ENCODE data around the gene ROBO2. TPM values are rescaled to one million over a fixed set of nuclear protein-coding genes. Genes with fewer than 3 reads are reported as not detected.

ROBO2 gene
- total RNA-seq, 1 experiment from 2014 or later = not detected

DNA sequence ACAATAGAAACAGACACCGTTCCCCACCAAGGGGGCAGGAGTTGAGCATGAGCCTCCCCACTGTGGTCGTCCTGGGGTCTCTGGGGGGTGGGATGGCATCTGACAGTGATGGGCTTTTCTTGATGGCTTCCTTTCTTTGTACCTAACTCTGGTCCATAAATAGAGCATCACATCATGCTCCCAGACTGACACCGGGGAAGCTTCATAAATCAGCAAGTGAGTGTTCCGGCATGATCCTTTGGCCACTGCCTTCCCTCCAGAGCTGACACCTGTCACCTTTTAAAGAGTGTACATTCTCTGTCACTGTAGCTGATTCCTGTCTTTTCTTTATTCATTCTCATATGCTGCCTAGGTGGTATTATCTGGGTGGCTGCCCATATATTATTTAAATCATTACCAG, 129.9 kb downstream of the ROBO2 start:
- Histone ChIP-seq H3K4me1 (ENCODE audit: control insufficient read depth in 1 of 2, insufficient read depth in 2 of 2, low read length in 2 of 2) (no peaks in the 10 kb centered on the region), H3K4me3 (replicated peaks in 1 of 2; ENCODE audit: low read depth in 1 of 2, low read length in 2 of 2) (no peak overlapping the region), H3K79me2 (ENCODE audit: insufficient read depth, low read length) (no peaks in the 10 kb centered on the region), H3K9ac (ENCODE audit: low read length) (no peak overlapping the region), H2AFZ (ENCODE audit: low read depth, low read length, poor library complexity, severe bottlenecking) (no peak overlapping the region), H3K9me2 (ENCODE audit: insufficient read depth) (no peaks in the 10 kb centered on the region), H3K36me3 (ENCODE audit: control insufficient read depth in 1 of 2, insufficient read depth in 2 of 2, low read length in 2 of 2) (no peaks in the 10 kb centered on the region), H4K20me1 (ENCODE audit: insufficient read depth) (no peaks in the 10 kb centered on the region), H3K4me2 (ENCODE audit: low read length) (no peak overlapping the region), H3K9me3 (ENCODE audit: control insufficient read depth in 1 of 2, insufficient read depth in 1 of 2, low read depth in 1 of 2, low read length in 2 of 2) (peaks cover 10 to 15% of the 10 kb centered on the region in 2 experiments; a peak in 2 of 4 replicates), H3K27me3 (ENCODE audit: insufficient read depth, low read length) (no peaks in the 10 kb centered on the region), H3K27ac (ENCODE audit: low read depth, low read length) (no peak overlapping the region)
- TF ChIP-seq, protein P1, sequence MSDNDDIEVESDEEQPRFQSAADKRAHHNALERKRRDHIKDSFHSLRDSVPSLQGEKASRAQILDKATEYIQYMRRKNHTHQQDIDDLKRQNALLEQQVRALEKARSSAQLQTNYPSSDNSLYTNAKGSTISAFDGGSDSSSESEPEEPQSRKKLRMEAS (IDR thresholded peaks at IDR 0.05) = no peak
- TF ChIP-seq, protein P2, sequence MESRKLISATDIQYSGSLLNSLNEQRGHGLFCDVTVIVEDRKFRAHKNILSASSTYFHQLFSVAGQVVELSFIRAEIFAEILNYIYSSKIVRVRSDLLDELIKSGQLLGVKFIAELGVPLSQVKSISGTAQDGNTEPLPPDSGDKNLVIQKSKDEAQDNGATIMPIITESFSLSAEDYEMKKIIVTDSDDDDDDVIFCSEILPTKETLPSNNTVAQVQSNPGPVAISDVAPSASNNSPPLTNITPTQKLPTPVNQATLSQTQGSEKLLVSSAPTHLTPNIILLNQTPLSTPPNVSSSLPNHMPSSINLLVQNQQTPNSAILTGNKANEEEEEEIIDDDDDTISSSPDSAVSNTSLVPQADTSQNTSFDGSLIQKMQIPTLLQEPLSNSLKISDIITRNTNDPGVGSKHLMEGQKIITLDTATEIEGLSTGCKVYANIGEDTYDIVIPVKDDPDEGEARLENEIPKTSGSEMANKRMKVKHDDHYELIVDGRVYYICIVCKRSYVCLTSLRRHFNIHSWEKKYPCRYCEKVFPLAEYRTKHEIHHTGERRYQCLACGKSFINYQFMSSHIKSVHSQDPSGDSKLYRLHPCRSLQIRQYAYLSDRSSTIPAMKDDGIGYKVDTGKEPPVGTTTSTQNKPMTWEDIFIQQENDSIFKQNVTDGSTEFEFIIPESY (IDR thresholded peaks at IDR 0.05; ENCODE audit: extremely low read depth, insufficient replicate concordance, low read length) = no peak
- TF ChIP-seq POLR2AphosphoS5 (IDR thresholded peaks at IDR 0.05; ENCODE audit: low read depth, low read length) = no peak
- DNase-seq (ENCODE audit: low read depth, low spot score) (no peak), ATAC-seq (no peak)
- BruUV-seq (replicated peaks) = no TSS peak
- ChIA-PET CTCF (no interaction called here), RAD21 (ENCODE audit: low non-redundant PET in 1 of 2, low total read pairs in 2 of 2, uncharacterized antibody in 2 of 2, unreplicated experiment in 2 of 2) (no interaction called here), POLR2A (no interaction called here)
- intact Hi-C loops (cut with micrococcal nuclease) = no loop called here

DNA sequence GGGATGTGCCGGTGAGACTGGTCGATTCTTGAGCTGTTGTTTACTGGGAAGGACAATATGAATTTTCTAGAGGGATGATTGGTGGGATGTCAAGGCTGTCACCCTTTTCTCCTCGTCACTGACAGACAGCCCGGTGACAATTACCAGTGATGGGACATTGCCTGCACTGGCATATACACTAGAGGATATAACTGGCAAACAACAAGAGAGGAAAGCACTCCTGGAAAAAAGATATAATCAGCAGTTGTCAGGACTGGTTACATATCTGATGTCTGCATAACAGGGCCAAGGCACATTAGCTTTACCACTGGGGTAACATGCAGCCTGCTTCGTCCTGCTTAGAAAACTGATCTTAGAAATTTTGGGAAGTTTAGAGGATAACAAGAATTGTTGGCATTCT, 131.1 kb downstream of the ROBO2 start:
- Histone ChIP-seq H3K9me2 (ENCODE audit: insufficient read depth) (no peaks in the 10 kb centered on the region), H3K36me3 (ENCODE audit: control insufficient read depth in 1 of 2, insufficient read depth in 2 of 2, low read length in 2 of 2) (no peaks in the 10 kb centered on the region), H3K4me2 (ENCODE audit: low read length) (no peak overlapping the region), H3K79me2 (ENCODE audit: insufficient read depth, low read length) (no peaks in the 10 kb centered on the region), H3K27me3 (ENCODE audit: insufficient read depth, low read length) (no peaks in the 10 kb centered on the region), H4K20me1 (ENCODE audit: insufficient read depth) (no peaks in the 10 kb centered on the region), H3K4me1 (ENCODE audit: control insufficient read depth in 1 of 2, insufficient read depth in 2 of 2, low read length in 2 of 2) (no peaks in the 10 kb centered on the region), H3K9ac (ENCODE audit: low read length) (no peak overlapping the region), H3K9me3 (ENCODE audit: control insufficient read depth in 1 of 2, insufficient read depth in 1 of 2, low read depth in 1 of 2, low read length in 2 of 2) (peaks cover 15 to 17% of the 10 kb centered on the region in 2 experiments; a peak in 2 of 4 replicates), H3K27ac (ENCODE audit: low read depth, low read length) (no peak overlapping the region), H2AFZ (ENCODE audit: low read depth, low read length, poor library complexity, severe bottlenecking) (no peak overlapping the region), H3K4me3 (replicated peaks in 1 of 2; ENCODE audit: low read depth in 1 of 2, low read length in 2 of 2) (no peak overlapping the region)
- ChIA-PET POLR2A (no interaction called here), RAD21 (ENCODE audit: low non-redundant PET in 1 of 2, low total read pairs in 2 of 2, uncharacterized antibody in 2 of 2, unreplicated experiment in 2 of 2) (no interaction called here), CTCF (no interaction called here)
- DNase-seq (ENCODE audit: low read depth, low spot score) (no peak), ATAC-seq (no peak)
- intact Hi-C loops (cut with micrococcal nuclease) = no loop called here
- TF ChIP-seq, protein P3, sequence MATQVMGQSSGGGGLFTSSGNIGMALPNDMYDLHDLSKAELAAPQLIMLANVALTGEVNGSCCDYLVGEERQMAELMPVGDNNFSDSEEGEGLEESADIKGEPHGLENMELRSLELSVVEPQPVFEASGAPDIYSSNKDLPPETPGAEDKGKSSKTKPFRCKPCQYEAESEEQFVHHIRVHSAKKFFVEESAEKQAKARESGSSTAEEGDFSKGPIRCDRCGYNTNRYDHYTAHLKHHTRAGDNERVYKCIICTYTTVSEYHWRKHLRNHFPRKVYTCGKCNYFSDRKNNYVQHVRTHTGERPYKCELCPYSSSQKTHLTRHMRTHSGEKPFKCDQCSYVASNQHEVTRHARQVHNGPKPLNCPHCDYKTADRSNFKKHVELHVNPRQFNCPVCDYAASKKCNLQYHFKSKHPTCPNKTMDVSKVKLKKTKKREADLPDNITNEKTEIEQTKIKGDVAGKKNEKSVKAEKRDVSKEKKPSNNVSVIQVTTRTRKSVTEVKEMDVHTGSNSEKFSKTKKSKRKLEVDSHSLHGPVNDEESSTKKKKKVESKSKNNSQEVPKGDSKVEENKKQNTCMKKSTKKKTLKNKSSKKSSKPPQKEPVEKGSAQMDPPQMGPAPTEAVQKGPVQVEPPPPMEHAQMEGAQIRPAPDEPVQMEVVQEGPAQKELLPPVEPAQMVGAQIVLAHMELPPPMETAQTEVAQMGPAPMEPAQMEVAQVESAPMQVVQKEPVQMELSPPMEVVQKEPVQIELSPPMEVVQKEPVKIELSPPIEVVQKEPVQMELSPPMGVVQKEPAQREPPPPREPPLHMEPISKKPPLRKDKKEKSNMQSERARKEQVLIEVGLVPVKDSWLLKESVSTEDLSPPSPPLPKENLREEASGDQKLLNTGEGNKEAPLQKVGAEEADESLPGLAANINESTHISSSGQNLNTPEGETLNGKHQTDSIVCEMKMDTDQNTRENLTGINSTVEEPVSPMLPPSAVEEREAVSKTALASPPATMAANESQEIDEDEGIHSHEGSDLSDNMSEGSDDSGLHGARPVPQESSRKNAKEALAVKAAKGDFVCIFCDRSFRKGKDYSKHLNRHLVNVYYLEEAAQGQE (IDR thresholded peaks at IDR 0.05; ENCODE audit: low read depth) = no peak
- no TSS peak for BruUV-seq (replicated peaks)

Data from HCT116 (cell line).